Measurements from ENCODE around the gene KCND2. TPM values are rescaled to one million over a fixed set of nuclear protein-coding genes. Genes with fewer than 3 reads are reported as not detected.

Gene KCND2
- total RNA-seq, 1 donor from 2014 or later, result 1.2 TPM

- no peaks in the 10 kb centered on the region for H3K4me1 Mint-ChIP-seq (ENCODE audit: low read depth, unreplicated experiment)
- no peak for DNase-seq
- H3K27me3 Mint-ChIP-seq (ENCODE audit: unreplicated experiment), result no peaks in the 10 kb centered on the region
- no peaks in the 10 kb centered on the region for H3K9me3 Mint-ChIP-seq (ENCODE audit: unreplicated experiment)
- H3K27ac Mint-ChIP-seq (ENCODE audit: unreplicated experiment), result no peak overlapping the region
- no peaks in the 10 kb centered on the region for H3K36me3 Mint-ChIP-seq (ENCODE audit: unreplicated experiment)
- no peak overlapping the region for H3K4me3 Mint-ChIP-seq (ENCODE audit: unreplicated experiment)
- TF ChIP-seq, protein P1, sequence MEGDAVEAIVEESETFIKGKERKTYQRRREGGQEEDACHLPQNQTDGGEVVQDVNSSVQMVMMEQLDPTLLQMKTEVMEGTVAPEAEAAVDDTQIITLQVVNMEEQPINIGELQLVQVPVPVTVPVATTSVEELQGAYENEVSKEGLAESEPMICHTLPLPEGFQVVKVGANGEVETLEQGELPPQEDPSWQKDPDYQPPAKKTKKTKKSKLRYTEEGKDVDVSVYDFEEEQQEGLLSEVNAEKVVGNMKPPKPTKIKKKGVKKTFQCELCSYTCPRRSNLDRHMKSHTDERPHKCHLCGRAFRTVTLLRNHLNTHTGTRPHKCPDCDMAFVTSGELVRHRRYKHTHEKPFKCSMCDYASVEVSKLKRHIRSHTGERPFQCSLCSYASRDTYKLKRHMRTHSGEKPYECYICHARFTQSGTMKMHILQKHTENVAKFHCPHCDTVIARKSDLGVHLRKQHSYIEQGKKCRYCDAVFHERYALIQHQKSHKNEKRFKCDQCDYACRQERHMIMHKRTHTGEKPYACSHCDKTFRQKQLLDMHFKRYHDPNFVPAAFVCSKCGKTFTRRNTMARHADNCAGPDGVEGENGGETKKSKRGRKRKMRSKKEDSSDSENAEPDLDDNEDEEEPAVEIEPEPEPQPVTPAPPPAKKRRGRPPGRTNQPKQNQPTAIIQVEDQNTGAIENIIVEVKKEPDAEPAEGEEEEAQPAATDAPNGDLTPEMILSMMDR (IDR thresholded peaks at IDR 0.05; ENCODE audit: partially characterized antibody, unreplicated experiment), result no peak
Observed at GRCh38 chr7:120412139-120413050, 139.4 kb downstream of the KCND2 start.

- DNase-seq, result no peak
- Mint-ChIP-seq H3K4me3 (ENCODE audit: unreplicated experiment) (no peak overlapping the region), H3K4me1 (ENCODE audit: low read depth, unreplicated experiment) (no peaks in the 10 kb centered on the region), H3K27ac (ENCODE audit: unreplicated experiment) (no peak overlapping the region), H3K36me3 (ENCODE audit: unreplicated experiment) (no peaks in the 10 kb centered on the region), H3K9me3 (ENCODE audit: unreplicated experiment) (no peaks in the 10 kb centered on the region), H3K27me3 (ENCODE audit: unreplicated experiment) (no peaks in the 10 kb centered on the region)
- TF ChIP-seq, protein P1 (IDR thresholded peaks at IDR 0.05; ENCODE audit: partially characterized antibody, unreplicated experiment), result no peak
Observed at GRCh38 chr7:120413164-120413563, 140.2 kb downstream of the KCND2 start.

GRCh38 chr7:120417244-120417979, 144.4 kb downstream of the KCND2 start:
- H3K27me3 Mint-ChIP-seq (ENCODE audit: unreplicated experiment), result no peaks in the 10 kb centered on the region
- no peak overlapping the region for H3K27ac Mint-ChIP-seq (ENCODE audit: unreplicated experiment)
- H3K9me3 Mint-ChIP-seq (ENCODE audit: unreplicated experiment), result no peaks in the 10 kb centered on the region
- no peaks in the 10 kb centered on the region for H3K4me1 Mint-ChIP-seq (ENCODE audit: low read depth, unreplicated experiment)
- H3K4me3 Mint-ChIP-seq (ENCODE audit: unreplicated experiment), result no peak overlapping the region
- TF ChIP-seq, protein P1 (IDR thresholded peaks at IDR 0.05; ENCODE audit: partially characterized antibody, unreplicated experiment), result no peak
- no peaks in the 10 kb centered on the region for H3K36me3 Mint-ChIP-seq (ENCODE audit: unreplicated experiment)
- DNase-seq, result no peak

- H3K27ac Mint-ChIP-seq (ENCODE audit: unreplicated experiment), result no peak overlapping the region
- no peaks in the 10 kb centered on the region for H3K27me3 Mint-ChIP-seq (ENCODE audit: unreplicated experiment)
- no peak overlapping the region for H3K4me3 Mint-ChIP-seq (ENCODE audit: unreplicated experiment)
- TF ChIP-seq, protein P1 (IDR thresholded peaks at IDR 0.05; ENCODE audit: partially characterized antibody, unreplicated experiment), result no peak
- no peaks in the 10 kb centered on the region for H3K9me3 Mint-ChIP-seq (ENCODE audit: unreplicated experiment)
- no peaks in the 10 kb centered on the region for H3K4me1 Mint-ChIP-seq (ENCODE audit: low read depth, unreplicated experiment)
- no peaks in the 10 kb centered on the region for H3K36me3 Mint-ChIP-seq (ENCODE audit: unreplicated experiment)
- no peak for DNase-seq
Observed at GRCh38 chr7:120421151-120421651, 148.2 kb downstream of the KCND2 start.
